Erythroblast (primary cell): ENCODE results near the gene CRIP2.

Source experiments
- GATA1 ChIP-seq: IDR thresholded peaks from 2 replicates; pipeline ENCODE4 v1.6.1; 2011; ENCODE audit warnings: low read depth, mild to moderate bottlenecking, control low read depth, low read length, moderate library complexity
- POLR2A ChIP-seq: IDR thresholded peaks from 2 replicates; pipeline ENCODE4 v1.6.1; 2011; ENCODE audit warnings: mild to moderate bottlenecking, low read length

DNA sequence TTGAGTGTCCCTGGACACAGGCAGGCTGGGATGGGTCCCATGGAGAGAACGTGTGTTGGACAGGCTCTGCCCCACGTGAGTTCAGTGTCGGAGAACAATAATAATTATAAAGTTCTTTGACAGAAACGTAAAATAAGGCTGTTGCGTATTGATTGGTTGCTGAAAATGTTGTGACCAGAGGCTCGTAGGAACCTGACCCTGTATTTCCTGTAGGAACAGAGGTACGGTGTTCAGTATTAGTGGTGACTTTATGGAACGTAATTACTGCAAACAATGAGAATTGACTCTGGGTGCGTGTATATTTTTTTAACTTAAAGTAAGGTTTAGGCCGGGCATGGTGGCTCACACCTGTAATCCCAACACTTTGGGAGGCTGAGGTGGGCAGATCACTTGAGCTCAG is 47.2 kb upstream of the CRIP2 start:
- TF ChIP-seq POLR2A, result no peak
- TF ChIP-seq GATA1, result no peak
